Femur (tissue), 1 donor: Measurements from ENCODE around the gene CHRM2.

ENCODE experiments used
- DNase-seq: peaks from one replicate; pipeline ENCODE4 v3.0.0-alpha.2; 2017

The CHRM2 gene

DNA sequence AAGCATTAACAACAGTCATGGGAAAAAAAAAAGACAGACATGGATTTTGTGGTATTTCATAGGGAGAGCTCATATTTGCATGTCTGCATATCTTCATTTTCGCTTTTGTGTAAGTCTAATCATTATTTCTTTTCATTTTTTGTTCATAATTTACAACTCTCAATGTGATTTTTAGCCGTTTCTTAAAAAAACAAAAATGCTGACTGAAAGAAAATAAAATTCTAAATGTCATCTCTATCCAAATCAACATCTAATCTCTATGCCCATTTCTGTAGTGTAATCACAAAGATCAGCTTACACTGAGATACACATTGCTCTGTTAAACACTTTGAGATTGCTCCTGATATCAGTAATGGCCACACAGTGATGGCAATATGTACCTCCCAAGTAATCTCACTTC lies 29.2 kb downstream of the CHRM2 start:
- DNase-seq, result no peak

DNA sequence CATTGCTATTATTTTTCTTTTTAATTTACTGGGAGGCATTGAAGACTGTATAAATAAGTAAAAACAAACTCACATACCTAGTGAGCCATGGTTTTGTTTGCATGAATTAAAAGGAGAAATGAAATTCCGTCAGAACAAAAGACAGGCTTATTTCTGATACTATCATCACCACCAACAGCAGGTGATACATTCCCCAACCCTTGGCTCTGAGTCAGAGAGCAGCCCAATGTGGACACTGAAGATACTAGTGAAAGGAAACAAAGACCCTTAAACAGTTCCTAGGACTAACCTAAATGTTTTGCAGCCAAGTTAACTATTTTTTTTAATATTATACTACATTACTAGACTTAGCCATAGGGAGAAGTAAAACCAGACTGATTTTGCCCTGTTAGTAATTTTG lies 31.6 kb downstream of the CHRM2 start:
- no peak for DNase-seq

DNA sequence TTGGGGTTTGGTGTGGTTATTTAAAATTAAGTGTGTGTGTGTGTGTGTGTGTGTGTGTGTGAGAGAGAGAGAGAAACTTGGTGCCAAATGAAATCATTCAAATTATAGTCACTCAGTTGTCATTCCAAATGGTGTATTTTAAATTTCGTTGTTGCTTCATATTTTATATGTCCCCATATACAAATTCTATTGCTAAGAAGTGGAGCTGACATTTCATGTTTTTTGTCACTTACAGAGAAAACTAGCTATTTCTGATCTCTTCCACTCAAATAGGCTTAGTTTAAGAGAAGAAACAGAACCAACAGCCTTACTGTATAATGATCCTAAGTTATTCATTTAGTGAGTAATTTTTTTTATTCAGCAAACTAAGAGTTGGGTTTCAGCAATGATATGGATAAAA lies 42.3 kb downstream of the CHRM2 start:
- no peak for DNase-seq

DNA sequence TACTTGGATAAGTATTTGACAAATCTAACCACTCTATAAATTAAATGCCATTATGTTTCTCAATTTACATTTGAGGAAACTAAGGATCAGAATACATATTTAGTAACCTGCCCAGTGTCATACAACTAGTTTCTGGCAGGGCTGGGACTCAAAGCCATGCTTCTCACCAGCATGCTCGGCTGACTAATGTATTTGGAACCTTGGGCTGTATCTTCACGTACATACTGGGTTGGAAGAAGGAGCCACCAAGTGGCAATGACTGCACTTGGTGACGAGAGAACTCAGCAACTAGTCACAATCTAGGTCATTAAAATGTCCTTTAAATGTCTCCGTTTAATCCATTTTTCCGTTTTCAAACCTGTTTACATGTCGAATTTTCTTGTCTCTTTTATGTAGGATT lies 42.9 kb downstream of the CHRM2 start:
- DNase-seq, result no peak

DNA sequence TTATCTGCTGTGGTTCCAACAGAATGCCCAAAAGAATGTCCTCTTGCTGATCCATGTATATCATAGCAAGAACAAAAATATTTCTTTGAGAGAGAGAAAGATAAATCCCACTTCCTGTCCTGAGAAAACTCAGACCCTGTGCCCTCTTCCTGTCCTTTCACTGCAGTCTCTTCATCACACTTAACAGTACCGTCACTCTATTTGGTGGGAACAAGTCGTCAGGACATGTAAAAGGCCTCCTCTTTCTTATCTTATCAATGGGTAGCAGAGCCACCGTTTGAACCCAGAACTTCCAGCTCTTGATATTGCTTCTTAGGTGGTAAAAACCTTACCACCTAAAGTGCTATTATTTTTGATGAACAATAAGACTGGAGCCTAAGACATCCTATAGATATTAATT lies 43.9 kb downstream of the CHRM2 start:
- no peak for DNase-seq

DNA sequence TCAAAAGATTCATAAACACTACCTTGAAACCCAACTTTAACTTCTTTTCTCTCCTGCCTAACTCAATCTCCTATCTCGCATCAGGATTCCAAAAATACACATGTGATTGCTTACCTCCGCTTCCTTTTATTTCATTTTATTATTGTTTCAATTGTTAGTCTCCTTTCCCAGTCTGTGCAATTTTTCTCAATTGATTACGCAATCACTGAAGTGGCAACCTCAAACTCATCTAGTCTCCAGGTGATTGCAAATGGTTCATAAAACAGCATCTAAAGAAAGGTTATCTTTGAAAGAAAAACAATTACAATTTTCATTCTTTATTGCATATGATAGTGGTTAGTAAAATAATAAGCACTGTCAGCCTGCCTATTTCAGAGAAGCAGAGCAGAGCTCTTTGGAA lies 45.6 kb downstream of the CHRM2 start:
- no peak for DNase-seq

DNA sequence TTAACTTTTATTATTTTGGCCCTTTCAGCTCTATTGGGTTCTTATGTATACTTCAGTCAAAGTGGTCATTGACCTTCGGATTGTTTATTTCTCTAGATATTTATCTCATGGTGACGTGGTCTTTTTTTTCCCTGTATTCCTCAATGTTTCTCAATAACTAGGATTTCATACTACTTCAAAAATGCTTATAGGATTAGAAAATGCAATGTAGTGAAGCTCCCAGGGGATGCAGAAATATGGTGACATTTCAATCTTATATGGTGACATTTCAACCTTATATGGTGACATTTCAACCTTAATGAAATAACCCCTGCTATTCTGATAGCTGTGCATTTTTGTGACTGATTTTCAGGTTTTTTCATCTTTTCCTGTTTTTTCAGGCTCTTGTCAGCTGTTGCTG lies 51.4 kb downstream of the CHRM2 start:
- DNase-seq, result no peak

DNA sequence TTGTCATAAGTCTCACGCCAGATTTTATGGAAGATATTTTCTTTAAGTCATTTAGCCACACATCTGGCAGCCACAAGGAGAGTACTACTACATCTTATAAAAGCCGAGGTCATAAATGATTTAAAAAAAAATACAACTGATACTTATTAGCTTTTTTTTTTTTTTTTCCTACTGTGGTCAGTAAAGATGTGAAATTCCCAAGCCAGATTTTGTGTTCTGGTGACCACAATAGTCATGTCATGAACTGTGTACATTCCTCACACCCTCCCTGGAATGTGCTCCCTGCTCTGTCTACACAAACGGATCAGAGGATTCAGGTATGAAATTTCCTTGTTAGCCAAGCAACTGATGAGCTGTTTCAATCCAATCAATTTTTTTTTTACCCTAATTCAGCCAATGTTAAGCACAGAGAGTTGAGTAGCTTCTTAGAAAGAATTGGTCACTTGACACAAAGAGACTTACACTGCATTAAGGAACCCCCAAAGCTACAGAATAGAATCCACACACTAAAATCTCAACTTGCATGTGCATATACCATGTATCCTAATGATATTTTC lies 54.7 kb downstream of the CHRM2 start:
- no peak for DNase-seq

DNA sequence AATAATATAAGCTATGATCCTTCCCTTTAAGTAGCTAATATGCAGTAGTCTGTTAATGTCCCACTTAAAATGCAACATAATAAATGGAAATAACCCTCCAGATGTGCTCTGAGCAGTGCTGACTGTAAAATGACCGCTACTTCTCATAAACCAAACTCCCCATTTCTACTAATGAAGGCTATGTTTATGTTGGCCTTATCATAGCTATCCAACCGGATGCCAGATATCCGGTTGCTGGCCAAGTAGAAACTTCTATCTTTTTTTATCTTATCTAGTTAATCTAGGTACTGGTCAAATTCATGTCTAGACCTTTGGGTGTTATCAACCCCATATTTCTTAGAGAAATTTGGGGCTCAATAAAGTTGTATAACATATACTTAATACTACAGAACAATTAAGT lies 56.6 kb downstream of the CHRM2 start:
- DNase-seq, result no peak

DNA sequence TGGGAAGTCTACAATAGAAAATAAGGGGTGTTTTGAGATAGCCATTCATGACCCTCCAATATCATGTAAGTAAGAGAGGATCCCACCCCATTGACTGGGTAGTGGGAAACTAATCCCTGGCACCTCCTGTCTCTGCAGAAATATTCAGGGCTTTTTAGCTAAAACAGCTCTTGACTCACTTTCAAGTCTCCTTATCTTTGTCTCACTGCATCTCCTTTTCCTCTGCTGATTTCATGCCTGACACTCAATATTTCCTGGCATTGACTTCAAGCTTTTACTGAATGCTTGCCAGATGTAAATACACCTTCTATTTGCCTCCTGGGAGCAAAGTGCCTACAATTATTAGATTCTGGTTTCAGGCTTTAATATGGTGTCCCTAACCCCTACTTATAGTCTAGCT lies 57.1 kb downstream of the CHRM2 start:
- DNase-seq, result no peak

DNA sequence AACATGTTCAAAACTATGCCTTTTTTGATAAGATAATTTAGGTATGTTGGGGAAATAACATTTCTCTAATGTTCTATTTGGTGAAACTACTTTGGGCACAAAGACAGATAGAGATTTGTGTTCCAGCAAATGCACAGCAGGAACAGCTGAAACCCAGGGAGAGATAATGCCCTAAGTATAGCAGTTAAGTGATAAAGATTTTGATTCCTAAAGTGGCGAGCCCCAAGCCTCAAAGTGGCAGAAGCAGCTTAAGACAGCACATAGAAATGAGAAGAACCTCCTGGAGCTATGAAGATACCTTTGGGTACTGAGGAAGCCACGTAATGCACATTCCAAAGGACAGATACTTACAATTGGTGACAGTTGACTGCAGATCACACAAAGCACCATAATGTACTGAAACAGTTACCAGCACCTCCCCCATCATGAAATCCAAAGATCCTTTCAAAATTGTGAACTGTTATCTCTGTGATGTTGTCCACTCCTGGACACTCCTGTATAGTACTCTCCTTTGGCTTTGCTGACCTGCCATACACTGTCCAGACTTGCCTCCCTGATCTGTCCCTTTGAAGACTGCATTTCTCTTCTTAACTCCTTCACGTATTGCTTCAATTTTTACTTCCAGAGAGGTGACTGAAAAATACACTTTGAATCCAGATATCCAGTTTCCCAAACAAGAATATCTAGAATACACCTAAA lies 62.9 kb downstream of the CHRM2 start:
- DNase-seq, result no peak

DNA sequence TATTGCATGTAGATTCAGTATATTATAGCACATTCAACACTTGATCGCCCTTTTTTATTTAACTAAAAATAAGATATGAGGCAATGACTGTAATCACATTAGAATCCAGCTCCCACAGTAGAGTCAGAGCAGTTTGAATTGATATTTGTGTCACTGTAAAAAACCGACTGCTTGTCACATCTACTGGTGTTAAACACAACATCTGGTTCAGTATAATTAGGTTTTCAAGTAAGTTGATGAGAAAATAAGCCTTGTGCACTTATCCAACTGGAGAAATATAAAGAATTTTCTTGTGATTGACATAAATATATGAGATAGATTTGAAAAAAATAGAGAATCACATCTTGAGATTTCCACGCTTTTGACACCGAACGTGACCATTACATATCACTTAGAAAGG lies 69.0 kb downstream of the CHRM2 start:
- no peak for DNase-seq

DNA sequence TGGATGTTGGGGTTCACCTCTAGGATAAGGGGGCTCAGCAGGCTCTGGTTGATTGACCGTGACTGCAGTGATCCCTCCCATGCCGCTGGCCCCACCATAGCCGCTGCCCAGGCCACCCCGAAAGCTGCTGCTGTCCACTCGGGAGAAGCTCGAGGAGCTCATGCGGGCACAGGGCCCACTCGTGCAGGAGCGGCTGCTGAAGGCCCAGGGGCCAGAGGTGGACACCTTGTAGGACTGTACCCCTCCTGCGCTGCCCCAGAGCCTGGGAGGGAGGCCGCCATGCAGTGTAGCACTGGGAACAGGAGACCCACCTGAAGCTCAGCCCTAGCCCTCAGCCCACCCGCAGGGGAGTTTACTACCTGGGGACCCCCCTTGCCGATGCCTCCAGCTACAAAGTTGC lies 70.0 kb downstream of the CHRM2 start:
- DNase-seq, result no peak

DNA sequence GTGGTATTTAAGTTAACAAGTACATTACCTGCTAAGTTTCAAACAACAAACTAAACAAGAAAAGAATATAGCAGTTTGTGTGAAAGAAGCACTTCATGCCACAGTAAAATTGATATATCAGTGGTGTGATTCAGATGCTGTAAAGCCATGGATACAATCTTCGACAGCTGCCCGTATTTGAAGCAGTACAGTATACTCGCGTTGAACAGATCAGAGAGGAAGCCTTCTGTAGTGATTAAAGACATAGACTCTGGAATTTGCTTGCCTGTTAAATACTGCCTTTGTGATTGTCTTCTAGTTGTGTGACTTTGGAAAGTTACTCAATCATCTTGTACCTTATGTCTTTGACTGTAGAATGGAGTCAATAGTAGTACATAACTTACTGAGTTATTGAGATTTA lies 71.7 kb downstream of the CHRM2 start:
- DNase-seq, result no peak

DNA sequence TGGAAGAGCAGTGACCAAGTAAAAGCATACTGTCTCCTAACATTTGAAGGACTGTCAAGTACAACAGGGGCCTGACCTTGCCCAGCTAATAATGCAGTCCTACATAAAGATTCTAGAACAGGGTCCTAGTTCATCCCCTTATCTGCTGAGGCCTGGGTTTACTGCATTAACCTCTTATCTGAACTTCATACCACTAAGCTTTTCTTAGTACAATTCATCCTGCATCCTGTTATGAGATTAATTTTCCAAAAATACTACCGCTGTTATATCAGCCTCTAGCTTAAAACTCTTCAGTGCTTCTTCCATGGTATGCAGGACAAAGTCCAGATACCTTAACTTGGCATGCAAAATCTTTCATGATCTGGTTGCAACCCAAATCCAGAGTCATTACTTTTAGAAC lies 72.5 kb downstream of the CHRM2 start:
- DNase-seq, result no peak

DNA sequence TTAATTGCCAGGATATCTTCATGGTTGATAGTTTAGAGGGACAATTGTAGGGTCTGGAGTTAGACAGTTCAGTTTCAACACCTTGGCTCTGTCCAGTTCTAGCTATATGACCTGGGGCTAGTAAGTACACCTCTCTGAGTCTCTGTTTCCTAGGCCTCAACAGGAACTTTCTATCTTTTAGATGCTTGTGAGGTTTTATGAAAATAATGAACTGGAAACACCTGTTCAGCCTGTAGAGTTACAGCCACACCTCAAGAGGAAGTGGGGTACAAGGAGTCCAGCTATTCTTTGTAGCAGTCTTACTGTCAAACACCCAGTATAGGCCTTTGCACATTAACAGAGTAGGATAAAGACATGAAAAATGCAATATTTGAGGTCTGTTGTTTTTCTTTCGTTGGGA lies 73.4 kb downstream of the CHRM2 start:
- DNase-seq, result no peak

DNA sequence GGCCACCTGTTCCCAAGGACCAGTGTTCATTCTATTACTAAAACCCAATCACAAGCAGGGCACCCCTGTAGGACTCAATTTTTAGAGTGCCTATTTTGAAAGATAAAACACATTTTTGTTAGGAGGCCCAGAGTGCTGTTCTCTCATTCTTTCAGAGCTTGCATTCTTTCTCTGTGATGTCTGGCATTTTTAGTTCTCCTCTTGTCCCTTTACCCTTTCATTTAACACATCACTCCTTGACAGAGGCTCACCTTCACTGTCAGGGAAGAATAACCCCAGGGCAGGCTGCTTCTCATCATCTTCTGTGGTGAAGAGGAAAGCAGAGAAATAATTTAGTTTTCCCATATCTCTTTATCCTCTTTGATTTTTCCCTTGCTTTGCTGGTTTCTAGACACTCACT lies 73.9 kb downstream of the CHRM2 start:
- no peak for DNase-seq

DNA sequence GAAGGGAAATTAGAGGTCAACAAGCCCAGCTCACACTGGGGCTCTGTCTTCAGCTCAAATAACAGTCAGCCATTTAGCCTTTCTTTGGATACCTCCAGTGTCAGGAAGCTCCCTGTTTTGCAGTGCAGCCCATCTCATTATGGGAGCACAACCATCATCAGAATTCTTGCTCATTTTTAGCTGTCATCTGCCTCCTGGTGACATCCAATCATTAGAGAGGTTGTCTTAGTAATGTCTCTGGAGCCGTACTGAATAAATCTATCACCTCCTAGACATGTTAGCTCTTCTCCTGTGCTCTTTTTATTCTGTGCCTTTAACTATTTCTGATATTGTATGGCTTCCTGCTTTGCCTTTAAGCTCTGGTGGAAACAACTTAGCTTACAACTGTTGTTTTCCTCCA lies 74.5 kb downstream of the CHRM2 start:
- DNase-seq, result no peak

DNA sequence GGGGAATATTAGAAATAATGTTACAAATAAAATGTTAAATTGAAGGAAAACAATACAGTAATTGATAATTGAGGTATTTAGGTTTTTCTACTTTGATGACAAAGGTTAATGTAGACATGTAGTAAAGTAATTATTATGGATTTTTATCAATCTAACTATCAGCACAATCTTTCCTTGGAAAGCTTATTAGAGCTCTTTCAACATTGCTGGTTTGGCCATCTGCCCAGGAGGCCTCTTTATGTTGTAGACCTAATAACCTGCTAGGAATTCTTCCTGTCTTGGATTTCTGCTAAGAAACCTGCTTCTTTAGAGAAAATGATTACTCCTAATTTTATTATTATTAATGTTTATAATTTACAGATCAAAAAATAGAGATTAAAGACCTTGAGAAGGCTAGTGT lies 78.9 kb downstream of the CHRM2 start:
- DNase-seq, result no peak

DNA sequence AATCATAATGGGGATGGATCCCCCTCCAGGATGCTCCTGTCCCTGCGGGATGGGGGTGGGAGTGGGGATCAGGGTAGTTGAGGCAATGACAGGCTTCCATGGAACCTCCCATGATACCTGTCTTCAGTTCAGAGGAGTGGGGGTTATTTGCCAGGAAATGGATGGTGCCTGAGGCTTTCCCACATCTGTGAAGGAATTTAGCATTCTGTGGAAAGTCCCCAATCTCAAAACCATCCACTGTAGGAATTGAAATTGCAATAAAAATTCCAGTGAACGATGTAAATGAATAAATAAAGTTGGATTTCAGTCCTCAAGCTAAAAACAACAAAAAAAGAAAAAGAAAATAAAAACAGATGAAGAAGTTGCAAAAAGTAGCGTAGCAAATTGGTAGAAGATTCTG lies 81.9 kb downstream of the CHRM2 start:
- no peak for DNase-seq

DNA sequence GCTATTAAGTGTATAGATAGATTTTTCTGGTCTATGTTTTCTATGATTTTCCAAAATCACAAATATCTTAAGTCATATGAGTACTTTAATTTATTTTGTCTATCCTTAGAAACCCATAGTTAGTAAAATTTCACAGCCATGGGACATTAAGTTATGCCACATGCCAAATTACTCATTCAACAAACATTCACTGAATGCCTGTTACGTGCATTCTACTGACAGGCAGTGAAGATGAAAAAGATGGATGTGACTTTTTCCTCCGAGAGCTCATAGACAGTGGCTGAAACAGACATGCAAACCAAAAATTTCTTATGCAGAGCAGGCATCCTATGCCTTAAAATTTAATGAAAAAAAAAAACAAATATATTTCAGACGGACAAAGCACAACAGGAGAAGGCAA lies 84.9 kb downstream of the CHRM2 start:
- no peak for DNase-seq

DNA sequence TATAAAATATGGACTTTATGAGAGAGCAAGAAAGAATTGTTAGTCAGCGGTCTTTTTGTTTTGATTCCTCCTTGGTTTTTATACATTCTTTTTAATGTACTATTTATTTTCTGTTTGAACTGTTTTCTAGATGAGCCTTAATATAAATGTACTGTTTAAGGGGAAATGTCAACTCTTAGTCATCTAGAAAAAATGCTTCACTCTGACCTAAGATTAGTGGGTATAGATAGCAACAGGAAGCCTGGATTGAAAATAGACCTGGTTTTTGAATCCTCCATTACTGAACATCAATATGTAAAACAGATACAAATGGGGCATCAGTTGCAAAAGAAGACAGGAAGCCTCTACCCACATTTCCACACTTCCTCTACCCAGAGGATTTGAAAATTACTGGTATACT lies 87.8 kb downstream of the CHRM2 start:
- DNase-seq, result no peak

DNA sequence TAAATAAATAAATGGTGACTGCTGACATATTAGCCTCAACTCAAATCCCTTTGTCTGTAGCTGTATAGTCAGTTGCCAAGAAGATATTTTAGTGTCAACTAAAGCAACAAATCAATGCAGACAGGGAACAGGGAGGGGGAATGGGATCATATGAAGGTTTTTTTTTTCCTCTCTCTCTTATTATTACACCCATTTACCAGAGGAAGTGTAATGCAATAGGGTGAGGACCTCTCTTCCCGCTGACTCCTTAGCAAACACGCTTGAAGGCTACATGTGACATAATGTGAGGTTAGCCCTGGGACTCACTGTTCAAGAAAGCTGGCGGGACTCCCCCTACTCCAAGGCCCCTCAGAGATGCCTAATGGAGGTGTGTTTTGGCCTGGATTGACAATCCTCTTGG lies 88.2 kb downstream of the CHRM2 start:
- DNase-seq, result no peak

DNA sequence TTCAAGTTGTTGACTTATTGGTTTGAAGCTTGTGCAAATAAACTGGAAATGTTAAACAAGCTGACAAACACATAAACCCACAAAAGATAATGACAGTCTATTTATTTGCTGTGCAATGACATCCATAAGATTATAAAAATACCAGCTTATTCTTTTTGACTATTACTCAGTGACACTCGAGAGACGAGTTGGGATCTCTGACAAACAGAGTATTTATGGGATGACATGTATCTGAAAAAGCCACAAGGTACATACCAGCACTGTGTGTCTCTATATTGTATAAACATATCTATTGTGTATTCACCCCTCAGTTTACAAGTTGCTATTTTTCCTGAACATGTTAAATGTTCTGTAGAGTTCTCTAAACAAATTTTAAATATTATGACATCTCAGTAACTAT lies 88.9 kb downstream of the CHRM2 start:
- DNase-seq, result no peak

DNA sequence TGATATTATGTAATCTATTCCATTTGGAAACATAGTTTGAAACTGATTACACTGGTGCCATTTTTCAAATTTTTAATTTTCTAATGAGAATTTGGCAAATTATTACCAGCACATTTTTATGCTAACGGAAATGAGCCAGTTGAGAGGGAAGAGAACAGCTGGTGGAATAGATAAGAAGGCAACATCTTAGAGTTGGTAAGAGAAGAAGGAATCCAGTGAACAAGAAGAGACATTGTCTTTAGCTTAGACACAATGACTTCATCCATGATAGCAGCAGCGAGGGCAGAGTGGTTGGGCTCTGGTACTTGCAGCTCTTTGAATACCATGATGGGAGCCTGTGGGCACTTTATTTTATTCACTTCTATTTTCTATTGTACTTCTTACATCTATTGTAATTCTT lies 89.6 kb downstream of the CHRM2 start:
- no peak for DNase-seq

DNA sequence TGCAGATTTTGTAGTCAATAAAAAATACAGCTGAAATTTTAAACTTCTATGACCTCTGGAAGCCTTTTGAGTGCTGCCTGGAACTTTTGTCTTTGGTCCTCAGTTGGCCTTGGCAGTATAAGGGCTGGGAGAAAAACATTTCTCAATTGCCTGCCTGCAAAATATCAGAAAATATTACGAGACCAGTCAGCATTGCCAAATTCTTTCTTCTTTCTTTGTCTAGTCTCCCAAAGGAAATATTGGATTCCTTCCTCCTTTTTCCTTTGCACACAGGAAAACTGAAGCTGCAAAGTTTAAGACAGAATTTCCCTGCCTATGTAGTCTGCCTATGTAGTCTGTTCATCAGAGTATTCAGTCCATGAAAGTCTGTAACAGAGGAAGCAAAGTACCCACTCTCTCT lies 95.9 kb downstream of the CHRM2 start:
- peak; percentile 25 for DNase-seq
